Measurements from ENCODE around the gene ADARB2. TPM values are rescaled to one million over a fixed set of nuclear protein-coding genes. Genes with fewer than 3 reads are reported as not detected.

Gene ADARB2
- total RNA-seq, 3 donors from 2014 or later (not counting 1 experiment from before 2014, with no cell fraction given), result 0.27 to 0.78 (median 0.40) TPM

- Histone ChIP-seq H3K36me3 (ENCODE audit: control insufficient read depth, insufficient read depth, low read length) (no peaks in the 10 kb centered on the region), H3K9me3 (ENCODE audit: control insufficient read depth, insufficient read depth, low read length) (peaks cover 12% of the 10 kb centered on the region), H3K4me1 (ENCODE audit: control insufficient read depth, insufficient read depth, low read length) (peaks cover 17% of the 10 kb centered on the region), H3K27me3 (ENCODE audit: control insufficient read depth, insufficient read depth, low read length) (peaks cover 15% of the 10 kb centered on the region), H3K27ac (ENCODE audit: low read length) (no peak overlapping the region), H3K4me3 (ENCODE audit: low read length) (no peak overlapping the region)
- Mint-ChIP-seq H3K27me3 (ENCODE audit: low read depth in 2 of 2) (peaks cover 28 to 38% of the 10 kb centered on the region in 2 donors), H3K27ac (no peak overlapping the region), H3K36me3 (no peaks in the 10 kb centered on the region), H3K9me3 (peaks cover 6 to 8% of the 10 kb centered on the region in 2 donors), H3K4me3 (no peak overlapping the region), H3K4me1 (peaks cover 22 to 26% of the 10 kb centered on the region in 2 donors)
- intact Hi-C loops (cut with micrococcal nuclease), result no loop called here
- TF ChIP-seq CTCF (IDR thresholded peaks at IDR 0.05), result no peak
- ATAC-seq, result no peak
- 83% methylated on average over 7 of the region's 7 CpGs for WGBS (ENCODE audit: insufficient coverage)
- no peak for DNase-seq
These were observed 480.1 kb downstream of the ADARB2 start for GRCh38 chr10:1257274-1257673.

- no peak for TF ChIP-seq CTCF (IDR thresholded peaks at IDR 0.05)
- no peak for ATAC-seq
- H3K9me3 ChIP-seq (ENCODE audit: control insufficient read depth, insufficient read depth, low read length), result peaks cover 12% of the 10 kb centered on the region
- WGBS (ENCODE audit: insufficient coverage), result 0% methylated on average over 2 of the region's 4 CpGs
- Mint-ChIP-seq H3K4me3 (no peak overlapping the region), H3K4me1 (peaks cover 23 to 26% of the 10 kb centered on the region in 2 donors), H3K27ac (no peak overlapping the region), H3K36me3 (no peaks in the 10 kb centered on the region), H3K9me3 (peaks cover 6 to 8% of the 10 kb centered on the region in 2 donors), H3K27me3 (ENCODE audit: low read depth in 2 of 2) (peaks cover 31 to 40% of the 10 kb centered on the region in 2 donors)
- H3K4me1 ChIP-seq (ENCODE audit: control insufficient read depth, insufficient read depth, low read length), result peaks cover 17% of the 10 kb centered on the region
- peaks cover 17% of the 10 kb centered on the region for H3K27me3 ChIP-seq (ENCODE audit: control insufficient read depth, insufficient read depth, low read length)
- H3K36me3 ChIP-seq (ENCODE audit: control insufficient read depth, insufficient read depth, low read length), result no peaks in the 10 kb centered on the region
- DNase-seq, result no peak
- no peak overlapping the region for H3K27ac ChIP-seq (ENCODE audit: low read length)
- H3K4me3 ChIP-seq (ENCODE audit: low read length), result no peak overlapping the region
- intact Hi-C loops (cut with micrococcal nuclease), result no loop called here
These were observed 480.9 kb downstream of the ADARB2 start for GRCh38 chr10:1256432-1256725.

- H3K36me3 Mint-ChIP-seq, result no peaks in the 10 kb centered on the region
- peaks cover 12% of the 10 kb centered on the region for H3K9me3 ChIP-seq (ENCODE audit: control insufficient read depth, insufficient read depth, low read length)
- no peak for DNase-seq
- H3K36me3 ChIP-seq (ENCODE audit: control insufficient read depth, insufficient read depth, low read length), result no peaks in the 10 kb centered on the region
- peaks cover 17% of the 10 kb centered on the region for H3K27me3 ChIP-seq (ENCODE audit: control insufficient read depth, insufficient read depth, low read length)
- peaks cover 31 to 45% of the 10 kb centered on the region in 2 donors for H3K27me3 Mint-ChIP-seq (ENCODE audit: low read depth in 2 of 2)
- intact Hi-C loops (cut with micrococcal nuclease), result no loop called here
- ATAC-seq, result no peak
- 61% methylated on average over 10 of the region's 10 CpGs for WGBS (ENCODE audit: insufficient coverage)
- peaks cover 23 to 26% of the 10 kb centered on the region in 2 donors for H3K4me1 Mint-ChIP-seq
- H3K4me1 ChIP-seq (ENCODE audit: control insufficient read depth, insufficient read depth, low read length), result peaks cover 17% of the 10 kb centered on the region
- no peak overlapping the region for H3K4me3 Mint-ChIP-seq
- TF ChIP-seq CTCF (IDR thresholded peaks at IDR 0.05), result no peak
- H3K9me3 Mint-ChIP-seq, result peaks cover 6 to 8% of the 10 kb centered on the region in 2 donors
- no peak overlapping the region for H3K27ac ChIP-seq (ENCODE audit: low read length)
- H3K4me3 ChIP-seq (ENCODE audit: low read length), result no peak overlapping the region
- H3K27ac Mint-ChIP-seq, result no peak overlapping the region
These were observed 481.5 kb downstream of the ADARB2 start for GRCh38 chr10:1255600-1256431.
